A172 (cell line): ENCODE results near the gene KRT84. TPM values are rescaled to one million over a fixed set of nuclear protein-coding genes. Genes with fewer than 3 reads are reported as not detected.

ENCODE experiments used
- DNase-seq: peaks from one replicate; pipeline ENCODE4 v3.0.0-alpha.2; 2015; ENCODE audit warnings: low spot score
- total RNA-seq: library from RNA; depleted of rRNA; stranded (reverse); fragments of >200 nt; shearing (Covaris generic); gene quantifications from 2 replicates; pipeline ENCODE4 v1.2.3, GENCODE V29; 2014; rRNA removed

The KRT84 gene
- not detected in 2 replicates for total RNA-seq

- DNase-seq, result no peak
Observed at GRCh38 chr12:52385226-52385702, at the start of gene KRT84. TSS of gene KRT84 (minus strand) at chr12:52385652. CDS start at chr12:52385585, 67 bp downstream.

GRCh38 chr12:52434760-52435530, 49.5 kb upstream of the KRT84 start:
- peak; percentile 52 for DNase-seq

GRCh38 chr12:52434081-52434733, 48.8 kb upstream of the KRT84 start, which contains the start of gene KRT75:
TSS of gene KRT75 (minus strand) at chr12:52434371. CDS start at chr12:52434304, 67 bp downstream.
- DNase-seq, result peak; percentile 59

GRCh38 chr12:52433501-52434080, 48.1 kb upstream of the KRT84 start:
- no peak for DNase-seq

- no peak for DNase-seq
Observed at GRCh38 chr12:52432559-52433207, 47.2 kb upstream of the KRT84 start.

GRCh38 chr12:52428121-52428520, 42.7 kb upstream of the KRT84 start:
- no peak for DNase-seq

- no peak for DNase-seq
Observed at GRCh38 chr12:52427083-52427482, 41.6 kb upstream of the KRT84 start.

GRCh38 chr12:52426034-52426433, 40.6 kb upstream of the KRT84 start:
- DNase-seq, result no peak

- DNase-seq, result no peak
Observed at GRCh38 chr12:52425466-52425865, 40.0 kb upstream of the KRT84 start.

- DNase-seq, result no peak
Observed at GRCh38 chr12:52423661-52424500, 38.4 kb upstream of the KRT84 start.

- no peak for DNase-seq
Observed at GRCh38 chr12:52423035-52423434, 37.6 kb upstream of the KRT84 start.

- no peak for DNase-seq
Observed at GRCh38 chr12:52419656-52420055, 34.2 kb upstream of the KRT84 start.

- no peak for DNase-seq
Observed at GRCh38 chr12:52418576-52419110, 33.2 kb upstream of the KRT84 start.

GRCh38 chr12:52417740-52418139, 32.3 kb upstream of the KRT84 start:
- DNase-seq, result no peak

- no peak for DNase-seq
Observed at GRCh38 chr12:52416795-52417194, 31.3 kb upstream of the KRT84 start.

GRCh38 chr12:52415870-52416750, 30.7 kb upstream of the KRT84 start:
- peak; percentile 37 for DNase-seq

- no peak for DNase-seq
Observed at GRCh38 chr12:52414936-52415335, 29.5 kb upstream of the KRT84 start.

GRCh38 chr12:52413782-52414345, 28.4 kb upstream of the KRT84 start:
- DNase-seq, result no peak

- no peak for DNase-seq
Observed at GRCh38 chr12:52413202-52413601, 27.8 kb upstream of the KRT84 start.

GRCh38 chr12:52411815-52412214, 26.4 kb upstream of the KRT84 start:
- no peak for DNase-seq
